CD14-positive monocyte (primary cell): ENCODE measurements around the gene SULT1A2. TPM values are rescaled to one million over a fixed set of nuclear protein-coding genes. Genes with fewer than 3 reads are reported as not detected.
A peak's percentile ranks its signal among the peaks of the same experiment; 100 is the strongest.
"Not testable (repeated sequence)": the region's sequence is repeated elsewhere in the genome, so short reads cannot be mapped to it uniquely, and the experiment has no call there.

Experiments
- DNase-seq, 3 donors: peaks; one replicate each; pipeline ENCODE4 v3.0.0-alpha.2; 2011 to 2022
- H2AFZ ChIP-seq: 2 replicates; pipeline ENCODE4 v1.6.0; 2012; ENCODE audit warnings: mild to moderate bottlenecking, low read depth, low read length, inconsistent platforms; ENCODE audit not compliant: insufficient read depth, poor library complexity, severe bottlenecking
- H3K27ac ChIP-seq, 2 donors: 1 replicate in 1 of 2; 2 replicates in 1 of 2; pipeline ENCODE4 v1.5.1; 2012 to 2013; ENCODE audit warnings: low read length in 2 of 2, control low read depth in 1 of 2, inconsistent platforms in 1 of 2, low read depth in 1 of 2, mild to moderate bottlenecking in 1 of 2
- H3K27me3 ChIP-seq, 2 donors: one replicate each; pipeline versions ENCODE4 v1.6.0 to v1.6.1; 2011 to 2013; ENCODE audit warnings: low read length in 2 of 2; ENCODE audit not compliant: control insufficient read depth in 2 of 2, insufficient read depth in 2 of 2
- H3K36me3 ChIP-seq, 2 donors: replicated peaks in 1 of 2; 1 replicate in 1 of 2; 2 replicates in 1 of 2; pipeline versions ENCODE4 v1.5.1 to v1.6.1; 2012 to 2013; ENCODE audit warnings: low read length in 2 of 2, control low read depth in 1 of 2, inconsistent platforms in 1 of 2, mild to moderate bottlenecking in 1 of 2; ENCODE audit not compliant: insufficient read depth in 2 of 2, control insufficient read depth in 1 of 2
- H3K4me1 ChIP-seq, 2 donors: 1 replicate in 1 of 2; 2 replicates in 1 of 2; pipeline versions ENCODE4 v1.5.1 to v1.6.1; 2012 to 2013; ENCODE audit warnings: low read length in 2 of 2, control low read depth in 1 of 2, inconsistent platforms in 1 of 2, mild to moderate bottlenecking in 1 of 2, moderate library complexity in 1 of 2; ENCODE audit not compliant: insufficient read depth in 2 of 2, control insufficient read depth in 1 of 2
- H3K4me2 ChIP-seq: replicated peaks from 2 replicates; pipeline ENCODE3; 2012; ENCODE audit warnings: low read length, moderate library complexity, mild to moderate bottlenecking; ENCODE audit not compliant: poor library complexity, severe bottlenecking; ENCODE audit errors: extremely low read depth
- H3K4me3 ChIP-seq, 3 experiments: fragments of 200-600 bp in 1 of 3; sonication (generic) in 1 of 3; replicated peaks in 1 of 3; 1 replicate in 2 of 3; 2 replicates in 1 of 3; pipeline ENCODE4 v1.5.1; 2011 to 2013; ENCODE audit warnings: low read length in 3 of 3, mild to moderate bottlenecking in 3 of 3, control low read depth in 2 of 3, low read depth in 2 of 3, inconsistent platforms in 1 of 3, moderate library complexity in 1 of 3
- H3K79me2 ChIP-seq: 2 replicates; pipeline ENCODE4 v1.6.0; 2012; ENCODE audit warnings: mild to moderate bottlenecking, control low read depth, inconsistent platforms, low read length, moderate library complexity; ENCODE audit not compliant: insufficient read depth
- H3K9ac ChIP-seq: 2 replicates; pipeline ENCODE4 v1.6.0; 2017; ENCODE audit warnings: low read length, mild to moderate bottlenecking; ENCODE audit not compliant: insufficient read depth, poor library complexity, severe bottlenecking
- H3K9me3 ChIP-seq, 2 donors: replicated peaks in 1 of 2; 1 replicate in 1 of 2; 2 replicates in 1 of 2; pipeline versions ENCODE4 v1.5.1 to v1.6.1; 2012 to 2013; ENCODE audit warnings: low read length in 2 of 2, control low read depth in 1 of 2; ENCODE audit not compliant: control insufficient read depth in 1 of 2, insufficient read depth in 1 of 2
- H4K20me1 ChIP-seq: 2 replicates; pipeline ENCODE4 v1.6.0; 2012; ENCODE audit warnings: mild to moderate bottlenecking, low read length, control low read depth, moderate library complexity; ENCODE audit not compliant: insufficient read depth
- H3K27ac Mint-ChIP-seq, 7 donors: one replicate each; pipeline ENCODE4 v1.8.0; 2020; ENCODE audit warnings: mild to moderate bottlenecking in 7 of 7, mixed read lengths in 7 of 7, moderate library complexity in 6 of 7, inconsistent platforms in 2 of 7
- H3K27me3 Mint-ChIP-seq, 3 donors: one replicate each; pipeline ENCODE4 v1.8.0; 2021 to 2022; ENCODE audit warnings: low read depth in 3 of 3, mild to moderate bottlenecking in 3 of 3, mixed read lengths in 3 of 3, moderate library complexity in 3 of 3, inconsistent platforms in 1 of 3
- H3K36me3 Mint-ChIP-seq, 2 donors: one replicate each; pipeline ENCODE4 v1.8.0; 2020; ENCODE audit warnings: mixed read lengths in 2 of 2, inconsistent platforms in 1 of 2, mild to moderate bottlenecking in 1 of 2
- H3K4me1 Mint-ChIP-seq: one replicate; pipeline ENCODE4 v1.8.0; 2020; ENCODE audit warnings: mild to moderate bottlenecking, mixed read lengths
- H3K4me3 Mint-ChIP-seq, 2 donors: one replicate each; pipeline ENCODE4 v1.8.0; 2020; ENCODE audit warnings: mild to moderate bottlenecking in 2 of 2, mixed read lengths in 2 of 2, moderate library complexity in 1 of 2
- H3K9me3 Mint-ChIP-seq, 7 donors: one replicate each; pipeline ENCODE4 v1.8.0; 2020 to 2022; ENCODE audit warnings: mixed read lengths in 7 of 7, mild to moderate bottlenecking in 6 of 7, moderate library complexity in 6 of 7, inconsistent platforms in 2 of 7
- WGBS: methylation state at CpG from one replicate; pipeline ENCODE4 v1.1.5; 2013; ENCODE audit warnings: missing lambda C conversion rate; ENCODE audit not compliant: insufficient coverage; 5-methylcytosine and 5-hydroxymethylcytosine counted together
- intact Hi-C, 2 donors: fragments of 100-400 bp; cut with micrococcal nuclease; formaldehyde crosslinking; loops; one replicate each; pipeline versions ENCODE4 v1.15.0 to v1.15.1; 2023
- polyA minus RNA-seq: library from RNA; depleted of rRNA, polyadenylated mRNA; stranded (reverse); fragments of >200 nt; gene quantifications from 2 replicates; pipeline ENCODE4 v1.2.3, GENCODE V29; 2012
- polyA plus RNA-seq, 3 donors: library from polyadenylated mRNA; depleted of rRNA in 1 of 3; unstranded in 2 of 3; stranded (reverse) in 1 of 3; fragments of 300-500 nt in 2 of 3; fragments of >200 nt in 1 of 3; fragmentation: Illumina TruSeq in 2 of 3; gene quantifications; 1 replicate in 2 of 3; 2 replicates in 1 of 3; pipeline ENCODE4 v1.2.3, GENCODE V29; 2012 to 2021
- total RNA-seq, 12 experiments: library from RNA in 1 of 12; stranded (reverse) in 1 of 12; fragments of 120-200 nt in 1 of 12; gene quantifications; one replicate each; pipeline ENCODE4 v1.2.4 and lab custom pipeline; 2013 to 2026; ENCODE audit warnings: mixed read lengths in 6 of 12, inconsistent platforms in 1 of 12
- TF ChIP-seq, protein P1 (sequence below): fragments of 200-600 bp; IDR thresholded peaks from one replicate; pipeline ENCODE4 v1.8.0; 2022; ENCODE audit warnings: antibody characterized with exemption, mild to moderate bottlenecking

Gene SULT1A2
- 9.8 TPM for total RNA-seq (2013)
- polyA plus RNA-seq (1 to 10 TPM in 2 of 3 donors, not detected in 1; 1.1 to 4.6 TPM), polyA minus RNA-seq (3.6 and 4.4 TPM in 2 replicates), total RNA-seq (lab: John Stamatoyannopoulos, UW) (0 to 1.9 (median 0.66) reads per million in 11 experiments)

- Histone ChIP-seq H3K4me1 (peaks cover 21 to 22% of the 10 kb centered on the region in 2 donors), H3K4me2 (no peak within 1 kb of the TSS), H3K4me3 (no peak within 1 kb of the TSS), H2AFZ (peak within 1 kb of the TSS; percentile 52), H4K20me1 (no peaks in the 10 kb centered on the region), H3K79me2 (no peaks in the 10 kb centered on the region), H3K9ac (no peak within 1 kb of the TSS), H3K27me3 (no peaks in the 10 kb centered on the region), H3K27ac (no peak within 1 kb of the TSS), H3K36me3 (peaks cover 5% of the 10 kb centered on the region in 2 donors), H3K9me3 (no peaks in the 10 kb centered on the region)
- H3K9me3 Mint-ChIP-seq: no peaks in the 10 kb centered on the region
- H3K36me3 Mint-ChIP-seq: peaks cover 12% of the 10 kb centered on the region in 2 donors
- H3K27me3 Mint-ChIP-seq: peaks cover 0 to 6% (median 3%) of the 10 kb centered on the region in 3 donors
- intact Hi-C loops: no loop called here
- peak within 1 kb of the TSS in 4 of 7 donors; percentile 19 to 72 (median 44) for H3K27ac Mint-ChIP-seq
- WGBS: 73% methylated on average over 9 of the region's 11 CpGs
- peak within 1 kb of the TSS in 1 of 2 donors; percentile 19 for H3K4me3 Mint-ChIP-seq
- H3K4me1 Mint-ChIP-seq: peaks cover 21% of the 10 kb centered on the region
- no peak for DNase-seq
- TF ChIP-seq, protein P1, sequence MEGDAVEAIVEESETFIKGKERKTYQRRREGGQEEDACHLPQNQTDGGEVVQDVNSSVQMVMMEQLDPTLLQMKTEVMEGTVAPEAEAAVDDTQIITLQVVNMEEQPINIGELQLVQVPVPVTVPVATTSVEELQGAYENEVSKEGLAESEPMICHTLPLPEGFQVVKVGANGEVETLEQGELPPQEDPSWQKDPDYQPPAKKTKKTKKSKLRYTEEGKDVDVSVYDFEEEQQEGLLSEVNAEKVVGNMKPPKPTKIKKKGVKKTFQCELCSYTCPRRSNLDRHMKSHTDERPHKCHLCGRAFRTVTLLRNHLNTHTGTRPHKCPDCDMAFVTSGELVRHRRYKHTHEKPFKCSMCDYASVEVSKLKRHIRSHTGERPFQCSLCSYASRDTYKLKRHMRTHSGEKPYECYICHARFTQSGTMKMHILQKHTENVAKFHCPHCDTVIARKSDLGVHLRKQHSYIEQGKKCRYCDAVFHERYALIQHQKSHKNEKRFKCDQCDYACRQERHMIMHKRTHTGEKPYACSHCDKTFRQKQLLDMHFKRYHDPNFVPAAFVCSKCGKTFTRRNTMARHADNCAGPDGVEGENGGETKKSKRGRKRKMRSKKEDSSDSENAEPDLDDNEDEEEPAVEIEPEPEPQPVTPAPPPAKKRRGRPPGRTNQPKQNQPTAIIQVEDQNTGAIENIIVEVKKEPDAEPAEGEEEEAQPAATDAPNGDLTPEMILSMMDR: no peak
Observed at GRCh38 chr16:28596840-28597691, at the start of gene SULT1A2. SULT1A2 (minus strand) TSS chr16:28597050; CDS start chr16:28595930, 1,120 bp downstream.

- H2AFZ ChIP-seq: not testable (repeated sequence)
Observed at GRCh38 chr16:28639959-28640358, 43.1 kb upstream of the SULT1A2 start.

GRCh38 chr16:28638359-28638758, 41.5 kb upstream of the SULT1A2 start:
- H3K36me3 ChIP-seq, H3K27ac Mint-ChIP-seq, H4K20me1 ChIP-seq, H3K9me3 Mint-ChIP-seq, H3K9ac ChIP-seq, H2AFZ ChIP-seq, H3K4me2 ChIP-seq, H3K27ac ChIP-seq, H3K4me1 Mint-ChIP-seq, H3K4me1 ChIP-seq, H3K27me3 ChIP-seq, H3K79me2 ChIP-seq, DNase-seq, H3K4me3 ChIP-seq, H3K9me3 ChIP-seq, H3K27me3 Mint-ChIP-seq, H3K36me3 Mint-ChIP-seq, H3K4me3 Mint-ChIP-seq, intact Hi-C loops: not testable (repeated sequence)
- whole genome bisulfite sequencing: no CpG with 5 or more reads among the region's 5 CpGs

More at GRCh38 chr16:28639959-28640358, 43.1 kb upstream of the SULT1A2 start:
- H3K27ac Mint-ChIP-seq, H3K9me3 ChIP-seq, H3K9ac ChIP-seq, H3K36me3 Mint-ChIP-seq, H3K27me3 ChIP-seq, H4K20me1 ChIP-seq, H3K4me1 ChIP-seq, H3K4me1 Mint-ChIP-seq, H3K4me3 Mint-ChIP-seq, H3K27ac ChIP-seq, H3K4me2 ChIP-seq, H3K27me3 Mint-ChIP-seq, H3K36me3 ChIP-seq, H3K9me3 Mint-ChIP-seq, H3K79me2 ChIP-seq, DNase-seq, intact Hi-C loops, H3K4me3 ChIP-seq: not testable (repeated sequence)
- no CpG with 5 or more reads among the region's 2 CpGs for WGBS

DNA sequence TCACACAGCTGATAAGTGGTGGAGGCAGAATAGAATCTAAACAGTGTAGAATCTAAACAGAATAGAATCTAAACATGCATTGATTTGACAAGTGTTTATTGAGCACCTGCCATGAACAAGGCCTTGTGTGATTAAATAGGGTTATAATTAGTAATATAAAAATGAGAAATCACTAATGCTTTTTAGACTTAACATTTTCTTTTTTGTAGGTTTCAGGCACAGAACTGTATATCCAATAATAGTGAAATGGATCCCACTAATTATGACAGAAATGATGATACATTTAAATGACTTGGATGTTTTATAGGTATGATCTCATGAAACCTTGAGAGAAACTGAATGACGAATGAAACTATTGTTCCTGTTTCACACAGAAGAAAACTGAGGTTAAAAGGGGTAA, 40.9 kb upstream of the SULT1A2 start, which contains the start of gene NPIPB8:
TSS of gene NPIPB8 (plus strand) at position 301 of the 400 bp plus-strand sequence. CDS start 296 bp downstream, outside the sequence.
- H3K9ac ChIP-seq, H3K36me3 Mint-ChIP-seq, H3K27ac Mint-ChIP-seq, H3K27me3 ChIP-seq, H3K4me1 ChIP-seq, H3K9me3 Mint-ChIP-seq, H3K36me3 ChIP-seq, H3K4me3 Mint-ChIP-seq, H3K27me3 Mint-ChIP-seq, DNase-seq, H3K79me2 ChIP-seq, H4K20me1 ChIP-seq, H2AFZ ChIP-seq, H3K4me2 ChIP-seq, H3K4me3 ChIP-seq, H3K9me3 ChIP-seq, intact Hi-C loops, H3K27ac ChIP-seq, H3K4me1 Mint-ChIP-seq: not testable (repeated sequence)
- no CpG with 5 or more reads among the region's 1 CpG for WGBS
